CD4-positive, alpha-beta T cell (primary cell): ENCODE data around the gene QKI. TPM values are rescaled to one million over a fixed set of nuclear protein-coding genes. Genes with fewer than 3 reads are reported as not detected.
"Not testable (repeated sequence)": the region's sequence is repeated elsewhere in the genome, so short reads cannot be mapped to it uniquely, and the experiment has no call there.

Experiments
- ATAC-seq: fragments of 200-7000 bp; cut with Tn5 transposase; one replicate; pipeline ENCODE4 v1.10.0; 2022; ENCODE audit warnings: mild to moderate bottlenecking; ENCODE audit not compliant: poor library complexity
- CTCF ChIA-PET: fragments of 350-600 bp; sonication (Branson Sonifier 250); formaldehyde crosslinking; loops from one replicate; lab custom pipeline; 2021; ENCODE audit warnings: antibody characterized with exemption, inconsistent platforms; lab: Charles Lee
- POLR2A ChIA-PET: fragments of 350-600 bp; sonication (Branson Sonifier 250); formaldehyde crosslinking; loops from one replicate; lab custom pipeline; 2021; ENCODE audit warnings: antibody characterized with exemption, inconsistent platforms; lab: Charles Lee
- DNase-seq, 14 experiments: peaks; one replicate each; pipeline ENCODE4 v3.0.0-alpha.2; 2013 to 2020; ENCODE audit warnings: mixed read lengths in 2 of 14
- H3K27ac ChIP-seq, 2 donors: one replicate each; pipeline versions ENCODE4 v1.5.1 to v1.7.0; 2013; ENCODE audit warnings: low read length in 2 of 2, low read depth in 1 of 2, mild to moderate bottlenecking in 1 of 2
- H3K27me3 ChIP-seq, 2 experiments: 1 replicate in 1 of 2; 2 replicates in 1 of 2; pipeline versions ENCODE4 v1.6.1 to v1.7.0; 2013; ENCODE audit warnings: low read length in 2 of 2, control low read depth in 1 of 2, mild to moderate bottlenecking in 1 of 2, moderate library complexity in 1 of 2; ENCODE audit not compliant: insufficient read depth in 2 of 2, control insufficient read depth in 1 of 2
- H3K36me3 ChIP-seq: one replicate; pipeline ENCODE4 v1.6.1; 2013; ENCODE audit warnings: low read length, control low read depth; ENCODE audit not compliant: insufficient read depth
- H3K4me1 ChIP-seq: one replicate; pipeline ENCODE4 v1.6.1; 2013; ENCODE audit warnings: low read length, control low read depth; ENCODE audit not compliant: insufficient read depth
- H3K4me3 ChIP-seq: one replicate; pipeline ENCODE4 v1.5.1; 2013; ENCODE audit warnings: mild to moderate bottlenecking, low read length, moderate library complexity
- H3K9me3 ChIP-seq, 2 experiments: 1 replicate in 1 of 2; 2 replicates in 1 of 2; pipeline versions ENCODE4 v1.6.1 to v1.7.0; 2013; ENCODE audit warnings: low read length in 2 of 2, mild to moderate bottlenecking in 2 of 2, control low read depth in 1 of 2, moderate library complexity in 1 of 2; ENCODE audit not compliant: control insufficient read depth in 1 of 2, insufficient read depth in 1 of 2
- H3K27ac Mint-ChIP-seq: one replicate; pipeline ENCODE4 v1.8.0; 2020; ENCODE audit warnings: mixed read lengths
- H3K27me3 Mint-ChIP-seq: one replicate; pipeline ENCODE4 v1.8.0; 2021; ENCODE audit warnings: mixed read lengths
- H3K36me3 Mint-ChIP-seq: one replicate; pipeline ENCODE4 v1.8.0; 2021; ENCODE audit warnings: low read depth, mixed read lengths
- H3K4me1 Mint-ChIP-seq: one replicate; pipeline ENCODE4 v1.8.0; 2021; ENCODE audit warnings: low read depth, mixed read lengths
- H3K4me3 Mint-ChIP-seq: one replicate; pipeline ENCODE4 v1.8.0; 2020; ENCODE audit warnings: mild to moderate bottlenecking, mixed read lengths
- H3K9me3 Mint-ChIP-seq: one replicate; pipeline ENCODE4 v1.8.0; 2020; ENCODE audit warnings: mixed read lengths
- CTCF ChIP-seq: fragments of 200-600 bp; IDR thresholded peaks from one replicate; pipeline ENCODE4 v1.8.0; 2022; ENCODE audit warnings: antibody characterized with exemption, mild to moderate bottlenecking
- intact Hi-C, 2 experiments: fragments of 100-400 bp; cut with DNase I in 1 of 2; cut with micrococcal nuclease in 1 of 2; formaldehyde crosslinking; loops; one replicate each; pipeline versions ENCODE4 v1.15.1 to v1.9.0; 2023 to 2025; cut with DNase I, micrococcal nuclease
- total RNA-seq, 174 experiments: library from RNA in 2 of 174; stranded (reverse) in 2 of 174; gene quantifications; one replicate each; pipeline ENCODE4 v1.2.3 and lab custom pipeline; 2021 to 2026

Gene QKI
- total RNA-seq, 2 experiments from 2014 or later: 60.7 to 67.3 TPM

DNA sequence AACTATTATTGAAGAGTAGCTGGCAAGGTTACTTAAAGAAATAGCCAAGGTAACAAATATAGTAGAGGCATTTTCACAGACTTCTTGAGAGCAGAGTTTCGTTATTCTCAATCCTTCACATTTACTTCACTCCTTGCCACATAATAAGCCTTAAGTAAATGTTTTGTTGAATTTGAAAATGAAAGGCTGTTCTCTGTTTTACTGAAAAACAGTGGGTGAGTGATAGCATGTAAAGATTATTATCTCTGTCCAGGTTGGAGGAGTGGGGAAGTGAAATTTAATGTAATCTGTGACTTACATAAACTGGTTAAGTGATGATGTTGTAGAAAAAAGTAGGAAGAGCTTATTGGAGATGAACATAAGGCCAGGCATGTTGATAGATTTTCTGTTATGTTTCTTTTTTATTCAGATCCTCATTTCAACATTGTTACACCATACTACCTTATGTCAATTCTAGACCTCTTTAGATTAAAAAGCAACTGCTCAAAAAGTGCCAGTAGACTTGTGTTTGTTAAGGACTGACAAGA lies 55.0 kb downstream of the QKI start:
- Histone ChIP-seq H3K27ac (no peak overlapping the region), H3K4me3 (no peak overlapping the region), H3K9me3 (peaks cover 0 to 6% of the 10 kb centered on the region in 2 experiments), H3K27me3 (no peaks in the 10 kb centered on the region), H3K36me3 (peaks cover 5% of the 10 kb centered on the region), H3K4me1 (no peaks in the 10 kb centered on the region)
- ATAC-seq (no peak), DNase-seq (no peak)
- ChIA-PET POLR2A (no interaction called here), CTCF (no interaction called here)
- Mint-ChIP-seq H3K27me3 (no peaks in the 10 kb centered on the region), H3K9me3 (peaks cover 19% of the 10 kb centered on the region), H3K4me1 (peaks cover 24% of the 10 kb centered on the region), H3K27ac (no peak overlapping the region), H3K4me3 (no peak overlapping the region), H3K36me3 (peaks cover 61% of the 10 kb centered on the region)
- intact Hi-C loops: no loop called here
- TF ChIP-seq CTCF: no peak

DNA sequence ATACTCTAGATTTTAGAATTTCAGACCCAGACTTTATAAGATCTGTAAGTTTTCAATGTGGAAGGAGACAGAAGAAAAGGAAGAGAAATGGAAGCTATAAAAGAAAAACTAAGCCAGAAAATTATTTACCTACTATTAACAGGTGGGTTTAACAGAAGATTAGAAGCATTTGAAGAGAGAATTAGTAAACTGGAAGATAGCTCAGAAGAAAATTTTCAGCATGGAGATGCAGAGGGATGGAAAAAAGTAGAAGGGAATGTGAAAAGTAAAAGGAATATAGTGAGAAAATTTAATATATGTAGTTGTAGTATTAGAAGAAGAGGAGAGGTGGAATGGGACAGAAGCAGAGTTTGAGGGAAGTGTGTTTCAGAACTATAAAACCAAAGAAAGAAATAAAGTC lies 56.1 kb downstream of the QKI start:
- H3K4me3 Mint-ChIP-seq: no peak overlapping the region
- no peak for TF ChIP-seq CTCF
- no peaks in the 10 kb centered on the region for H3K4me1 ChIP-seq
- H3K36me3 Mint-ChIP-seq: peaks cover 55% of the 10 kb centered on the region
- peaks cover 19% of the 10 kb centered on the region for H3K9me3 Mint-ChIP-seq
- POLR2A ChIA-PET: no interaction called here
- H3K9me3 ChIP-seq: peaks cover 0 to 6% of the 10 kb centered on the region in 2 experiments
- H3K36me3 ChIP-seq: peaks cover 5% of the 10 kb centered on the region
- ATAC-seq (no peak), DNase-seq (no peak)
- no peak overlapping the region for H3K4me3 ChIP-seq
- H3K27me3 ChIP-seq: no peaks in the 10 kb centered on the region
- CTCF ChIA-PET: no interaction called here
- H3K27ac Mint-ChIP-seq: no peak overlapping the region
- no peaks in the 10 kb centered on the region for H3K27me3 Mint-ChIP-seq
- no peak overlapping the region for H3K27ac ChIP-seq
- H3K4me1 Mint-ChIP-seq: peaks cover 18% of the 10 kb centered on the region
- intact Hi-C loops: no loop called here

- H3K27me3 Mint-ChIP-seq: no peaks in the 10 kb centered on the region
- no peak for TF ChIP-seq CTCF
- POLR2A ChIA-PET: no interaction called here
Measured at GRCh38 chr6:163474581-163474980, 60.1 kb downstream of the QKI start.

GRCh38 chr6:163476946-163477345 lies 62.4 kb downstream of the QKI start:
- DNase-seq, ATAC-seq, intact Hi-C loops, H3K4me1 ChIP-seq, H3K36me3 ChIP-seq, H3K27me3 ChIP-seq, H3K27ac ChIP-seq, H3K27me3 Mint-ChIP-seq, H3K4me3 ChIP-seq, POLR2A ChIA-PET, H3K27ac Mint-ChIP-seq, H3K9me3 ChIP-seq, H3K4me3 Mint-ChIP-seq, H3K9me3 Mint-ChIP-seq: not testable (repeated sequence)
- Mint-ChIP-seq H3K4me1 (peaks cover 21% of the 10 kb centered on the region), H3K36me3 (peaks cover 31% of the 10 kb centered on the region)
- CTCF ChIA-PET: interaction anchor here (1.1 to 1.2 kb wide), 2 partner anchors 11 to 14 kb away, joined by 3 to 5 read pairs; no protein-coding TSS in a partner anchor

More at GRCh38 chr6:163474581-163474980, 60.1 kb downstream of the QKI start:
- Mint-ChIP-seq H3K27ac (no peak overlapping the region), H3K4me1 (peaks cover 18% of the 10 kb centered on the region), H3K4me3 (no peak overlapping the region), H3K36me3 (peaks cover 35% of the 10 kb centered on the region), H3K9me3 (peaks cover 11% of the 10 kb centered on the region)
- no peak overlapping the region for H3K27ac ChIP-seq
- ATAC-seq: no peak
- peaks cover 11% of the 10 kb centered on the region for H3K36me3 ChIP-seq
- no peaks in the 10 kb centered on the region for H3K4me1 ChIP-seq
- DNase-seq: no peak
- intact Hi-C loops: no loop called here
- CTCF ChIA-PET: no interaction called here
- H3K4me3 ChIP-seq: no peak overlapping the region
- H3K27me3 ChIP-seq: no peaks in the 10 kb centered on the region
- peaks cover 0 to 6% of the 10 kb centered on the region in 2 experiments for H3K9me3 ChIP-seq
